Measurements from ENCODE around the gene ST3GAL6. TPM values are rescaled to one million over a fixed set of nuclear protein-coding genes. Genes with fewer than 3 reads are reported as not detected.

The ST3GAL6 gene
- total and polyA plus RNA-seq, 2 of the 13 experiments (the other 11 are each of a cell fraction or from before 2014, with no cell fraction given), result 17.5 to 23.2 TPM

- TF ChIP-seq ZNF292 (CRISPR knock-in tag; IDR thresholded peaks at IDR 0.05; ENCODE audit: borderline replicate concordance, low read depth) (peak; percentile 52; the same call in 1 of the 2 replicates), MYC (CRISPR knock-in tag; IDR thresholded peaks at IDR 0.05; ENCODE audit: borderline replicate concordance) (peak; percentile 56; the same call in 1 of the 2 replicates), ZNF570 (CRISPR knock-in tag; IDR thresholded peaks at IDR 0.05; ENCODE audit: borderline replicate concordance) (0 out of 2 replicates have a peak, but pooled peaks have one; percentile 41), DMTF1 (CRISPR knock-in tag; IDR thresholded peaks at IDR 0.05) (no peak), IRF1 (CRISPR knock-in tag; IDR thresholded peaks at IDR 0.05; ENCODE audit: low read depth) (no peak), HNRNPUL1 (IDR thresholded peaks at IDR 0.05; ENCODE audit: low read depth, low read length) (no peak), AHDC1 (CRISPR knock-in tag; IDR thresholded peaks at IDR 0.05; ENCODE audit: borderline replicate concordance) (no peak), ZNF432 (CRISPR knock-in tag; IDR thresholded peaks at IDR 0.05; ENCODE audit: borderline replicate concordance) (no peak), ZSCAN12 (CRISPR knock-in tag; IDR thresholded peaks at IDR 0.05) (no peak), TCF12 (IDR thresholded peaks at IDR 0.05) (no peak), TCF12 (CRISPR knock-in tag; IDR thresholded peaks at IDR 0.05) (no peak), ZBTB14 (CRISPR knock-in tag; IDR thresholded peaks at IDR 0.05) (peak; percentile 51; the same call in 1 of the 2 replicates), ZC3H4 (CRISPR knock-in tag; IDR thresholded peaks at IDR 0.05; ENCODE audit: borderline replicate concordance) (no peak), SMAD3 (CRISPR knock-in tag; IDR thresholded peaks at IDR 0.05) (no peak), PHF8 (CRISPR knock-in tag; IDR thresholded peaks at IDR 0.05) (peak; percentile 68), IKZF4 (CRISPR knock-in tag; IDR thresholded peaks at IDR 0.05; ENCODE audit: borderline replicate concordance, low read depth, not compliant biosample characterization) (no peak), MAFF (IDR thresholded peaks at IDR 0.05; ENCODE audit: low read depth, low read length) (no peak), EZH2 (conservative IDR thresholded peaks at IDR 0.05; ENCODE audit: low read depth, low read length) (no peak), ZNF12 (CRISPR knock-in tag; IDR thresholded peaks at IDR 0.05) (no peak), SALL2 (CRISPR knock-in tag; IDR thresholded peaks at IDR 0.05) (no peak)
These were observed 30.7 kb upstream of the ST3GAL6 start (continued) for GRCh38 chr3:98732286-98733052.
